ENCODE measurements around the gene SLC48A1.

Gene SLC48A1

DNA sequence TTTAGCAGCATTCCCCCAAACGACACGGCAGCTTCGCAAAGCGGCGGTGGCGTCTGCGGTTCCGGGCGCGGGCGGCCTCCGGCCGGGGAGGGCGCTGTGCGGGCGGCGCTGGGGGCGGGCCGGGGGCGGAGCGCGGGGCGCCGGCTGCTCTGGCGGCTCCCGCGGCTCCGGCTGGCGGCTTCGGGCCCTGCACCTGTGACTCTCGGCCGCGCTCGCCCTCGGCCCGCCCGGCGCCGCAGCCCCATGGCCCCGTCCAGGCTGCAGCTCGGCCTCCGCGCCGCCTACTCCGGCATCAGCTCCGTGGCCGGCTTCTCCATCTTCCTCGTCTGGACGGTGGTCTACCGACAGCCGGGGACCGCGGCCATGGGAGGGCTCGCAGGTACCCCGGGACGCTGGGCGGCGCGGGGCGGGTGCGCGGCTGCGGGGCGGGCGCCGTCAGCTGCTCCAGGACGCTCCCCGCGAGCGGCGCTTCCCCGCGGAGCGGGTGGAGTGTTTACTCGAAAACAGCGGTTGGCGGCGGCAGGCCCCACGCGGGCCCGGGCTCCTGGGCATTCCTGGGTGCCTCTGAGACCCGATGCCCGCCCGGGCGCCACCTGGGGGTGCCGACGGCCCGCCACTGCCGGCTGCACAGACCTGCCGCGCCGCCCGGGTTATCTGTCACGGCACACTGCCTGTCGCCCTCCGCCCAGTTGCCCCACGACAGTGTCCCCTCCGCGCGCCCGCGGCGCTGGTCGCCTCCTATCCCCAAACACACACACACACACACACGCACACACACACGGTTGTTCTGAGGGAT lies at the start of gene SLC48A1:
Gene SLC48A1, plus strand, starts transcription at position 177 of the 796 bp plus-strand sequence. Its CDS starts 67 bp downstream, at position 244.
- peak; percentile 62 for DNase-seq

DNA sequence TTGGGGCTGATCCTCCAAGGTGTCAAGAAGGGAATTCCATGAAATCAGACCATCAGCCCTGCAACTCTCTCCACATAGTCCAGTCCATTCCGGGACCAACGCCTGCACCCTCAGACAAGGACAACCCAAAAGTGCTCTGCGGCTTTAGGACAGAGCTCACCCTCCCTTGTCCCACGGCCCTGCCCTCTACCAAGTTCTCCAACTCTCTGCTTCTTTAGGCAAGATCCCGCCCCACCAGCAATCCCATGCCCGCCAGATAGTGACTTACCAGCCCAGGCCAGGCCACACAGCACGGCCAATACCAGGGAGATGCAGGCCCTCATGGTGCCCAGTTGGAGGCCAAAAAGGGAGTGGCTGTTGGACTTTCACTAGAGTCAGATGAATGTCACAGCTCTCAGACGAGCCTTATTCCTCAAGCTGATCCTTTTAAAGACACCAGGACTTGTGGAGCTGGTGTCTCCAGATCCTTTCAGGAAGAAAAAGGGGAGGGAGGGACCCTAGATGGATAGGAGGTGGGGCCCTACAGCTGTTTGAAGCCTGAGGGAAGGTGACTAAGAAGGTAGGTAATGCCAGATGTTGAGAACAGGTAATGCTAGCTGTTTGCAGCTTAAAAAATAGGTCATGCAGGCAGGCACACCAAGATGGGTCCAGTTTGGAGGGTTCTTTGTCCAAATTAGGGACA lies 47.8 kb upstream of the SLC48A1 start, which contains the start of gene ENDOU:
Gene ENDOU, minus strand, starts transcription at position 400 of the 682 bp plus-strand sequence. Its CDS starts 77 bp downstream, at position 323.
- DNase-seq, result no peak

DNA sequence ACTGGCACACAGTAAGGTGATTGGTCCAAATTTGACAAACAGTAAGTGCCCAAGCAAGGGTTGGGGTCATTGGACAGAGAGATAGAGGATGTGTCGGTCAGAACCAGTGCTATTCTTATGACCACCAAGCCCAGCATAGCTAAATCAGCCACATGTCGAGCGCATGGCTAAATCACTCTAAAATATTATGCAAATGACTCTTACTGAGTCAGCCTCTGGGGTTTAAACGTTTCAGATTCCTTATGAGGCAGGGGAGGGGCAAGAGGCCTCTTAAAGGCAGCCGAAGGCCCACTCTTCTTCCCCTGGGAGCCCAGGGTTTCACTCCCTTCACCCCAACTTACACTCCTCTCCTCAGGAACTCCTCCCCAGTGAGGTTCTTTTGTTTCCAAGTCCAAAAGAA lies 47.1 kb upstream of the SLC48A1 start:
- no peak for DNase-seq

DNA sequence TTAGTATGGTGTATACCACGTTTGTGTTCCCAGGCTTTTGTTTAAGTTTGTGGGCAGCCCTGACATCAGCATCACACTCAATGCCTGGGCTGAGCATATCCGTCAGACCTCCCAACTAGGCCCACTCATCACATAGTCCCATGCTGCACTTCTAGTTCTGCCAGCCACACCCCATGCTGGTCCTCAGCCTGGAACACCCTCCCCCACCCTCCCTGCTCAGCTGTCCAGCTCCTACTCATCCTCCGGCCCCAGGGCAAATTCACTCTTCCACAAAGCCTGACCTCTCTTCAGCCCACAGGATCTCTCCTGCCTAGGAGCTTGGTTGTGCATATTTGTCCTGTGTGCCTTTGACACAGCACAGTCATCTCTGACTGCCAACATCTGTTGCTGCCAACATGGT lies 43.8 kb upstream of the SLC48A1 start:
- DNase-seq, result no peak

DNA sequence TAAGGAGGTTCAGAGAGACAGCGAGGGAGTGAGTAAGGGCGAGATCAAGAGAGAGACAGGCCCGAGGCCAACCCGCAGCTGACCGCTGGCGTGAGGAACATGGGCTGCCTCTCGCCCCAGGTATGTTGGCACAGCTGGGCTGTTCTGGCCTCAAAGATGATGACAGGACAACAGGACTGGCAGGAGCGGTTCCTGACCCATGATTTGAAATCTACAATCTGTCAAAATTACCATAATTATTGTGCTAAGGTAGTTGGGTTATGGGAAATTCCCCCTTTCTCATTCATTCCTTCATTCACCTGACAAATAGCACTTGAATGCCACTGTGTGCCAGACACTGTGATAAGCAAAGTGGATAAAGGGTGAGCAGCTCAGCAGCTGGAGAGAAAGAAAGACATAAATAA lies 42.7 kb upstream of the SLC48A1 start:
- DNase-seq, result no peak

DNA sequence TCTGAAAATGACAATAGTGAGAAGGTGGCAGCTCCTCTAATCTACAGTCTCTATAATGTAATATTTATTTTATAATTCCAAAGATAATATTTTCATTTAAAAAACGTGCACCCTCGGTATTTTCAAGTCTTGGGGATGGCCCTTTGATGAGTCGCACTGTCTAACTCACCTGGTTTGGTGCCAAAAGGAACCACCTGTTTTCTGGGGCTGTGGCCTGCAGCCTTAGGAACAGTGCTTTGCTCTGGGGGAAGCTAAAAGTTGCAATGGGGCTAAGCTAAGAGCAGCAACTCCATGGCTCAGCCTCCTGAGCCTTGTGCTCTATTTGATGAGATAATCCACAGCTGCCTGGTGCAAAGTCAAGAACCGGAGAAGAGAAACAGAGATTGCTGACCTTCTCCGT lies 41.3 kb upstream of the SLC48A1 start:
- DNase-seq, result no peak

DNA sequence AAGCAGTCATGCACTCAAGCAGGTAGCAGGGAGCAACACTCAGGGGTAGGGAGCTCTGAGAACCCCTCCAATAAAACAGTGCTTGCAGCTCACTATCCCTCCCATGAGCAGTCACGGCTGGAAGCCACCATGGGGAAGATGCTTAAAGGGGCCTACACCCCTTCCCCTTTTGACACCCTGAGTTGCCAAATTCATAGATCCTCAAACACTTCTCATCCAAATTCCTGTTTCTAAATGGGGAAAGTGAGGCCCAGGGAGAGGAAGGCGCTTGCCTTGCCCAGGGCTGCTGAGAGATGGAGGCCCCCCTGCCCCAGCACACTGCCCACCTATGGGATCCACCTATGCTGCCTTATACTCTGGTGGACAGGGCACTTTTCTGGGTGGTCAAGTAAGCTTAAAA lies 40.5 kb upstream of the SLC48A1 start:
- DNase-seq, result no peak

DNA sequence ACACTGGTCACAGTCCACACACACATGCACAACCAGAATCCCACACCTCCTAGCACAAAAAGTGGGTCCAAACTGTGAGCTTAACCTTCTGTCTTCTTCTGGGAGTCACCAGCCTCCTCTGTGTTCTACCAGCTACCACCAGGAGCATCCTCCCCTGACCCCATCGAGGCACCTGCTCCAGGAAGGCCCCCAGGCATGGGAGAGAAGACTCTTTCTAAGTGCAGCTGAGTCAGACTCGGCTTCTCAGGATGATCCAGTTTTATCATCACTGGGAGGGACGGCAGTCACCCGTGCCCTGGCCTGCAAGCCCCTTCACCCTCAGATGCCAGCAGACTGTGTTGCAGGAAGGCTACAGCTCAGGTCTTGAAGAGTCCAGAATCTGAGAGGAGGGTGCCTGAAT lies 39.9 kb upstream of the SLC48A1 start:
- no peak for DNase-seq

DNA sequence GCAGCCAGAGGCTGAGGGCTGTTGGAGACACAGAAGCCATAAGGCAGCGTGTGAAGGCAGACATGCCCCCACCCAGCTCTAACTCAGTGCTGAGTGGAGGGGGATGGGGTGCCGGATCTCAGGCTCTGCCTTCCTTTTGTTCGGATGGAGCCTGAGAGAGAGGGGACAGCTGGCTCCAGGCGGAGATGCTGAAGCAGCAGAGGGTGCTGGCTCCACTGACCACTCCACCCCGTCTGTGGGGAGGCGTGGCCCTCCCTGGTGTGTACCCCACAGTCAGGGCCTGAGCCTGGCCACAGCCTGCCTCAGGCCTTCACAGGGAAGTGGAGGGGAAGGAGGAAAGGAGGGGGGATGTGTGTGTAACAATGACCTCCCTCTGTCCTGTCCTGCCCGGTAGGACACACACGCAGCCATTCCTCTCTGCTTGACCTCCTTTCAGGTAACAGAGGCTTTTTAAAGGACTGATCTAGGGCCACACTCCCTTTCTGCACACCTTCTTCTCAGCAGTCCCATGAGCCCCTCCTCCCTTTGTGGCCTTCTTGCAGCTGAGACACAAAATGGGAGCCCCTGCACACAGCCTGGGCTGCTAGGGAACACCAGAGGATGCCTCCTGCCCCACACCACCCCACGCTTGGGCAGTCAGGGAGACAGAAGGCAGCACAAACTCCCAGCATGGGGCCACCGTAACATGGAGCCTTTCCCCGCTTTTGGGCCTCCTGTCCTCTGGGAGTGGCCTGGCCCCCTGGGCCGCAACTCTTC lies 38.1 kb upstream of the SLC48A1 start:
- no peak for DNase-seq

DNA sequence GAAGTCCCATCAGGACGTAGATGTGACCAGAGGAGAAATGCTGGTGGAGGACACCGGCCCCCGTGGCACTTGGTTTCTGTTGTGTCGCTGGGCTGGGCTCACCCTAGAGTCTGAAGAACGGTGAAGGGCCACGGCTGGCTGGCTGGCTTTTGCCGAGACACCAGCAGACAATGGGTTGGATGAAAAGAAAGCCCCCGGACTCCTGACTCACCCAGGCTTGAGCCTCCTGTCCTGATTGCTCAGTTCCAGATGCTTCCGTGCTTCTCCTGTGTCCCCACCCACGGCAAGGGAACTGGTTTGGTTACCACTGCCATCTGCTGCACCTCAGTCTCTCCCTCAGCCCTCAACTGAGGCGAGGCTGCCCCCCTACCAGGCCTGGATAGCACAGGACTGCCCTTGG lies 37.4 kb upstream of the SLC48A1 start:
- no peak for DNase-seq

DNA sequence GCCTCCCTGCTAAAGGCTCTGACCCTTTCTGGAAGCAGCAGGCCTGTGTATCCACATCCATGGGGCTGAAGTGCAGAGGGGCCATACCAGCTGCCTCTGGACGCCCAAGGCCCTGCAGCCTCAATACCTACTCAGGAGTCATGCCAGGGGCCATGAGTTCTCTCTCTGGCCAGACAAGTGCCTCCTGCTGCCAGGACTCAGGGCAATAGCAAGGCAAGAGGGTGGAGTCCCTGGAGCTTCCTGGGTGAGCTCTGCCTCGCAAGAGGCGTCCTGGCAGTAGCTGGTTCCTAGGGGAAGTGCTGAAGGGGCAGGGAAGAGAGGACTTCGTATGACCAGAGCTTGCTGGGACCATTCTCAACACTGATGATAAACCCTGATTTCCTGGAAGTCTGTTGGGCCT lies 36.8 kb upstream of the SLC48A1 start:
- no peak for DNase-seq

DNA sequence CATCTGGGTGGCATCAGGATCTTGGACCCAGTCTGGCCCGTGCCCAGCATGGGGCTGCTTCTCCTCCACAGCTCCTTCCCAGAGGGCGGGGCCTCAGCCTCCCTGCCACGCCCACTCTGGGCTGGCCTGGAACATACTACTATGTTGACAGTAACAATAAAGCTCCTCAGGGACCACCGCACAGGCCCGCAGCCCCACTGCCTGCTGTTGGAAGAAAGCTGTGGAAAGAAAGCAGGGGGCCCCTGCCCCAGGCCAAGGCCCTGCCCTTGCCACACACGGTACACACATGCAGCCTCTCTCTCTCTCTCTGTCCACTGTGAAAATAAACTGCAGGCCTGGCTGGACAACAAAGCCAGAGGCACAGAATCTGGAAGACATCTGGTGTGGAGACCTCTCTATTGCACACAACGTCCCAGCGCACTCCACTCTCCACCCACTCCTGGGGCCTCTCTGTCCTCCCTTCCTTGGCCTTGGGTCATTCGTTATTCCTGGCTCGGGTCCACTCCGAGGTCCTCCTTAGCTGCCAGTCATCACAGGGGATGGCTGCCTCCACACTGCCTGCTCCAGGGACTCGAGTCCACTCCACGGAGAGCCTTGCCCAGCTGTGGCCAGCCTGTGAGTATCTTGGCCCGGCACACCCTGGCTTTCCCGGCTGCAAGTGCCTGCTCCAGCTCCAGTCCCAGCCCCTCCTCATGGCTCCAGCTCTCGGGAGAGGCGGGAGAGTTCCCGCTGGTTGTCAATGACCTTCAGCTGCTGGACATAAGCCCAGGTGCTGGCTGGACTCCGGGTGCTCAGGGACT lies 36.0 kb upstream of the SLC48A1 start:
- no peak for DNase-seq

DNA sequence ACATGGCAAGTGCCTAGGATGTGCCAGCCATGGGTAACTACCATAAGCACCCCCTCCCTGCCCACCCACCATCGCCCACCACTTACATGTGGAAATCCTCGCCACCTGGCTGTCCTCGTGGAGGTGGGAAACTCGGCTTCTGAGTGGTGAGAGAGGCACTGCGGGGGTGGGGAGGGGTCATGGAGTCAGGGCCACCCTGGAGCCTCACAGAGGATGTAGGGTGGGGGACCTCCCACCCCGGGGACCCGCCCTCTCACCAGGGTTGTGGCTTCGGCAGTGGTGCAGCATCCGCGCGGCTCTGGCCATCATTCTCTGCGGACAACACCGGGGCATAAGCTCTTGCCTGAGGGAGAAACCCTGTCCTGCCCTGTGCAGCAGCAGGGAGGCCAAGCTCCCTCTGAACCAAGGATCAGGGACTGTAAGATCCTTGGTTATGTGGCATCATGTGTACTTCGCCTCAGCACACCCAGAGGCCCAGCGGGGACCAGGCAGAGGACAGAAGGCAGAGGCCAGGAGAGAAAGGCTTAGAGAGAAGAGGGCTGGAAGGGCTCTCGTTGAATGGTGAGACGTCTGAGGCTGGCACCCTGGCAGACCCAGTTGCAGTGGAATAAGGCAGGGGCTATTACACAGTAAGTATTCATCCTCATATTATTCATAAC lies 35.0 kb upstream of the SLC48A1 start:
- no peak for DNase-seq

DNA sequence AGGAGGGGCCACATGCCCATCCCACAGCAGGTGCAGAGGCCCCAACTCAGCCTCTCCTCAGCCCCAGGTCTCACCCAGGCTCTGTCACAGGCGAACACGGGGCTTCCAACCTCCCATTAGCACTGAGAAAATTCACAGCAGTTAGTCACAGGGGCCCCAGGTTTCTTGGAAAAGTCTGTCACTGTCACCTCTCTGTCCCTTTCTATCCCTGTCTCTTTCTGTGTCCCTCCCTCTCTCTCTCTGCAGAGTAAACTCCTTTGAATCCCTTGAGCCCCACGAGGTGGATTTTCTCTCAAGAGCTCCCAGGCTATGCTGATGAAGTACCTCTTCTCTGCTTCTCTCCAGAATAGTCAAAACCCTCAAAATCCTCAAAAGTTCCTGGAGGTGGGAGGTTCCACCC lies 33.7 kb upstream of the SLC48A1 start:
- no peak for DNase-seq

DNA sequence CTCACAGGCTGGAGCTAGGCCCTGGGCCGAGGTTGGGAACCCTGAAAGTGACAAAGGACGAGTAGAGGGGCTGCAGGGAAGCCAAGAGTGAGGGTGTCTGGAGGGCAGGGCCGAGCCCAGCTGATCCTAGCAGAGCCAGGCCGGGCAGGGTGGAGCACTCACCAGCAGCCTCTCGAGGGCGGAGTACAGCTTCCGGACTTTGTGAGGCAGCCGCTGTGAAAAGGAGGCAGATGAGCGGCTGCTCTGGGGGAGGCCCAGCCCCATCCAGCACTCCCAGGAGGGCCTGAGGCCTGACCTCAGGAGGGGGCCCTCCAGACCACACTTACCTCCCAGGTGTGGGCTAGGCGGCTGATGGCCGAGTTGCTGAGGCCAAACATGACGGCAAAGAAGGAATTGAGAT lies 33.1 kb upstream of the SLC48A1 start:
- DNase-seq, result no peak

DNA sequence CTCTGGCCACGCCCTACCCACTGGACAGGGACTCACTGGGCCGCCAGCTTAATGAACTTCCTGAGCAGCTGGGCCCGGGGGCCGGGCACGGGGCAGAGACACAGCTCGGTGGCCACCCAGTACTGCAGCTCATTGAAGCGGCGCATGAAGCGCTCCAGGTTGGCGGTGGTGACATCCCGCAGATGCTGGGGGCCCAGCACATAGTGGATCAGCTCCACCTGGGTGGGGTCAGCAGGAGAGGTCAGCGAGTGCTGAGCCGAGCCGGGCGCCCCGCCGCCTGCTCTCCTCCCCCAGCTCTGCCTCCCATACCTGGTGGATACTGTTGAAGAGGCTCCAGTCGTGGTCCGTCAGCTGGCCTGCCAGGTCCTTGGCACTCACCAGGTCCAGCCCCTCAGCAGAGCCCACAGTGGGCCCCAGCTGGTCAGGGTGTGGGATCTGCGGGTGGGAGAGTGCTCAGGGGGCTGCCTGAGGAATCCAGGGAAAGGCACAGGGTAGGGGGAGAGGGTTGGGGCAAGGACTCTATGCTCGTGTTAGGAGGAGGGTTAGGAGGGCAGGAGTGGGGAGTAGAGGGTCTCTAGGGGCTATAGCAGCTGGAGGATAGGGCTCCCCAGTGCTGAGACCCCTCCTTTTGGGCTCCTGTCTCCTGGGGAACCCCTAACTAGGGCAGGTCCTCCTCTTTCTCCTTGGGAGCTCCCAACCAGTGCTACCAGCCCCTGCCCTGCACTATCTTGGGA lies 32.3 kb upstream of the SLC48A1 start:
- DNase-seq, result no peak

DNA sequence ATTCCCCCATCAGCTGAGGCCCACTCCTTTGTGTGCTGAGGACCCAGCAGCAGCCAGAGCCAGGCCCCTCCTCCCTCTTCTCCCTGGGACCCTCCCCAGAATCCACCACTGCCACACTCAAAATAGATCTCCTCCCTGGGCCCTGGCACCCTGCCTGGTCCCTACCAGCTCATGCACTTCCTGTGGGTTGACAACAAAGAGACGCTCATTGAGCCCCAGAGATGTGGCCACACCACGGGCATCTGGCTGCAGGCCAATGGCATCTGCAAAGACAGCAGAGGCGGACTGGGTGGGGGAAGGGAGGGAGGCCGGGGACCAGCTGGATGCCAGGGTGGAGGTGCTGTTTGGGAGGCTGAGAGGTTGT lies 31.7 kb upstream of the SLC48A1 start:
- peak; percentile 59 for DNase-seq

DNA sequence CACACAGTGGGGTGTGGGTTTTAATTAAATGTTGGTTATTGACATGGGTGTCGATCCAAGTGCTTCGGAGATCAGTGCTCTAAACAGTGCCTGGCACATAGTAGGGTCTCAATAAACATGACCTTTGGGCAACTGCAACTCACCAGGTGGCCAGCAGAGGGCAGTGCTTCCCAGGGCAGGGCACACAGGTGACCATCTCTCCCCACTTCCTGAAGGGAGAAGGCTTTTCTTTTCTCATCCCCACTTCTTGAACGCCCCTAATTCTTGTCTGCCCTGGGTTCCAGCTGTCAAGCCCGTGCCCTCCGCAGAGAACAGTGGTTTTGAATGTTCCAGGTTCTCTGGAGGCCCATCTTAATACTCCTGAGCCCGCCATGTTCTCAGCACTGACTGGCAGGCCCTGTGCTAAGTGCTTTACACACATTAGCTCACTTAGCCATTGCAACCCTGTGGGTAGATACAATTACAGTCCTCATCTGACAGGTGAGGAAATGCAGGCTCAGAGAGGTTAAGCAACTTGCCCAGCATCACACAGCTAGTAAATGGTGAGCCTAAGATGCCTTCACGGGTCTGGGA lies 30.7 kb upstream of the SLC48A1 start:
- DNase-seq, result peak; percentile 82

DNA sequence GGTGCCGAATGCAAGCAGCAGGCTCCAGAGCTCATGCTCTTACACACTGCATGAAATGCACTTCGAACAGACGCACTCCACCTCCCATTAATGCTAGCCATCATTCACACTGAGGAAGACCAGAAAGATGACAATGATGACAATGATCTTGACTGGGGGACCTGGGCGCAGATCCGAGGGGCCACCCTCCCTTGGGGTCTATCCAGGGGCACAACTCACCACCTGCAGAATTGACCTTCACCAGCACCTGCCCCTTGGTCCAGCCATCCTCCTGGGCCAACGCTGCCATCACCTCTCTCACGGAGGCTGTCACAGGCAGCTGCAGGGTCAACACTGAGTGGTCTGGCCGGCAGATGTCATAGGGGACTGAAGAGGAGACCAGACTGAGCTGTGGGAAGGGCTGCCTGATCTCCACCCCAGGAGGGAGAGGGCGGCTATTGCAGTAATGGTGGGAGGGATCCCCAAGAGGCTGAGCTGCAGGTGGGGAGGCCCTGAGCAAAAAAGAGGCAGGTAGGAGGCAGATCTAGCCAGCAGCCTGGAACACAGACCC lies 29.7 kb upstream of the SLC48A1 start:
- no peak for DNase-seq

DNA sequence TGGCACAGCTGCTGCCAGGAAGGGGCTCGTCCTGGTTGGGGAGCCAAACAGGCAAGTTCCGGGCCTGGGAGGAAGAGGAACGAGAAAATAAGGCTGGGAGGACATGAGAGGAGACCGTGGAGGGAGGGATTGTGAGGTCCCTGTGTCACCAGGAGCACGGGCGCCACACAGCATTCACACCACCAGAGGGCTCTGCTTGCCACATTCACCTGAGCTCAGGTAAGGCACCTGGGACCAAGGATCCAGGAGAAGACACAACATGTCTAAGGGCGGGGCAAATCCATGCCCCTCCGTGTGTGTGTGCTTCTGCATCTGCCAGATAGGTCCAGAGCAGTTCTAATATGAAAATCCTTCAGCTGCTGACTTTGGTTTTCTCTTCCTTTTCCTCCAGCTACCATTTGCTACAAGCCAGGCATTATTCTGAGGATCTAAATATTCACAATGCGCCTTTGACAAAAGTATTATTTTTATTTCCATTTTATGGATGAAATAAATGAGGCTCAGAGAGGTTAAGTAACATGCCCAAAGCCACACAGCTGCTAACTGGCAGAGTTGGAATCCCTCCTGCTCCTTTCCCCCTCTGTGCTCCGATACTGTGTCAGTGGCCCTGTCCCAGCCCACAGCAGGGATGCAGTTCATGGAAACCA lies 28.9 kb upstream of the SLC48A1 start:
- DNase-seq, result peak; percentile 59
